Fibroblast of peridontal ligament (primary cell): Measurements from ENCODE around the gene CLIC4.
A peak's percentile ranks its signal among the peaks of the same experiment; 100 is the strongest.
"Not testable (repeated sequence)": the region's sequence is repeated elsewhere in the genome, so short reads cannot be mapped to it uniquely, and the experiment has no call there.

Experiments used
- DNase-seq: peaks from one replicate; pipeline ENCODE4 v3.0.0-alpha.2; 2010; ENCODE audit errors: extremely low read depth

CLIC4 gene

DNA sequence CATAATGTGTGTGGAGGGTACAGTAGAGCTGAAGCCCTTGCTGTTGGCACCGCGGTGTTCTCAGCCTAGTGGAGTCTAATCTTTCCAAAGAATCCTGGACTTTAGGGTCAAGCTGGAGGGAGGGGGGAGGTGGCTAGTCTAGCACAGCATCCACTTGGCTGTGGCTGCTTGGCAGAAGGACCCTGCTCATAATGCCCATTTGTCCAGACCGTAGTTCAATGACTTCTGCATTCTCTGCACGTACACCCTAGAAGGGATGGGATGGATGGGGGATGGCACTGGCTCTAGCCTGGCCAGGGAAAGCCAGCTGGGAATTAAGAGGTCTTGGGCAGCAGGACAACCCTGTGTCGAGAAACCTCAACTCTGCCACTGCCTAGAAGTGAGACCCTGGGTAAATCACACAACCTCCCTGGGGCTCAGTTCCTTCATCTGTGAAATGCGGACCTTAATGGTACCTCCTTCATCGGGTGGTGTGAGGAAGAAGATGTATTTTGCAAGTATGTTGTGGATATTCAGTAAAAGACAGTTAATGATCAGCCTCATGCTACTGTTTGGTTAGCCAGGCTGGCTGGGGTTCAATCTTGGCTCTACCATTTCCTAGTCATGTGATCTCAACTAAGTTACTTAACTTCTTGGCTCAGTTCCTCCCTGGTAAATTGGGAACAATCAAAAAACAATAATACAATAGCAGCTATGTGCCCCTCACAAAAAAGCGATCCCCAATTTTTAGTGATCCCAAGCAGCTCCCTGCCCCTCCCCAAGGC, 27.2 kb upstream of the CLIC4 start:
- no peak for DNase-seq

- DNase-seq: peak; percentile 41
These were observed 25.1 kb upstream of the CLIC4 start for GRCh38 chr1:24720152-24720551.

DNA sequence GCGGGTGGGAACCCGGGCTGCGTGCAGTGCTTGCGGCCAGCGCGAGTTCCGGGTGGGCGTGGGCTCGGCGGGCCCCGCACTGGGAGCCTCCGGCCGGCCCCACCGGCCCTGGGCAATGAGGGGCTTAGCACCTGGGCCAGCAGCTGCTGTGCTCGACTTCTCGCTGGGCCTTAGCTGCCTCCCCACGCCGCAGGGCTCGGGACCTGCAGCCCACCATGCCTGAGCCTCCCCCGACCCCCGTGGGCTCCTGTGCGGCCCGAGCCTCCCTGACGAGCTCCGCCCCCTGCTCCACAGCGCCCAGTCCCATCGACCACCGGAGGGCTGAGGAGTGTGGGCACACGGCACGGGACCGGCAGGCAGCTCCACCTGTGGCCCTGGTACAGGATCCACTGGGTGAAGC, 23.7 kb upstream of the CLIC4 start:
- DNase-seq: no peak

GRCh38 chr1:24722073-24723035, 22.9 kb upstream of the CLIC4 start:
- DNase-seq: peak; percentile 58

DNA sequence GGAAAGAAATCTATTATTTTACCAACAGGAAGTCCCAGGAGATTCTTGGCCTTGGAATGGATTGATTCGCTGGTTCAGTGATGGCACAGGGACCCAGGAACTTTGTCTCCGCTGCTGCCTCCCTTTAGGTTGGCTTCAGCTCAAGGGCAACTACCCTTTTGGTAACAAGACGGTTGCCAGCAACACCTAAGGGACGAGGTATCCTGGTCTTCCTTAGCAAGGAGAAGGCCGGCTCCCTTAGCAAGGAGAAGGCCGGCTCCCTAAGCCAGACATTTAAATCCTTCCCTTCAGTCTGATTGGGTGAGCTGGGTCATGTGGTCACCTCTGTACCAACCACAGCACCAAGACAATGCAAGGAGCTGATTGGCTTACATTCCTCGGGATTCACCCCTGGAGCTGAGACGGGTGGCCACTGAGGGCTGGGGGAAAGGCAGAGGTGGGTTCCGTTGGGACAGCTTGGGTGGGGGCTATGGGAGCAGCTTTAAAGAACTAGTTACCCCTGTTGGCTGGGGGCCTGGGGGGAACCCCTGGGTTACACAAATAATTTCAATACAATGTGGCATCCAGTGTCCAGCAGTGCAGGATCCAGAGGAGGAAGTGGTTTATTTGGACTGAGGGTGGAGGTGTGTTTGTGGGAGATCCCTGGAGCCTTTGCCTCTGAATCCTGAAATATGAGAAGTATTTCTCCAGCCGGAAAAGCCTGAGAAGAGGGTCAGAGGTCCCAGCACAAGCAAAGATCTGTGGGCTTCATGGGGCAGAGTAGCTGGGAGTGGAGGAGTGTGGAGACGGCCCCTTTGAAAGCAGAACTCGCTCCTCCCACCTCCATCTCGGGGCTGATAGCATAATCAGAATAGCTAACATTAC, 20.7 kb upstream of the CLIC4 start:
- peak; percentile 81 for DNase-seq

- DNase-seq: no peak
These were observed 20.0 kb upstream of the CLIC4 start for GRCh38 chr1:24725209-24725651.

GRCh38 chr1:24726741-24727140, 18.5 kb upstream of the CLIC4 start:
- DNase-seq: no peak

GRCh38 chr1:24727501-24728216, 17.6 kb upstream of the CLIC4 start:
- peak; percentile 81 for DNase-seq

DNA sequence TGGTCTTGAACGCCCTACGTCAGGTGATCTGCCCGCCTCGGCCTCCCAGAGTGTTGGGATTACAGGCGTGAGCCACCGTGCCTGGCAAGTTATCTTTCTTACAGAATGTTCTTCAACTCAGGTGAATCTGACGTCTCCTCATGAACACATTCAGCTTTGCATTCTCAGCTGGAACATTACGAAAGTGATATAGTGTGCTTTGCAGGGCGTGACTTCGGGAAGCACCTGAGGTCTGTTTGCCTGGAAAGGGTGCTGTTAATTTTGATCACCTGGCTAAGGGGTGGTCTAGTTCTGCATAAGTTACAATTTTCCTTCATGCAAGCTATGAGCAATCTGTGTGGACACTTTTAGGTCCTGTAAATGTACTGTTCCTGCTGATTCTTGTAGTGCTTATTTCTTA, 16.3 kb upstream of the CLIC4 start:
- no peak for DNase-seq

- no peak for DNase-seq
These were observed 12.9 kb upstream of the CLIC4 start for GRCh38 chr1:24732186-24732885.

DNA sequence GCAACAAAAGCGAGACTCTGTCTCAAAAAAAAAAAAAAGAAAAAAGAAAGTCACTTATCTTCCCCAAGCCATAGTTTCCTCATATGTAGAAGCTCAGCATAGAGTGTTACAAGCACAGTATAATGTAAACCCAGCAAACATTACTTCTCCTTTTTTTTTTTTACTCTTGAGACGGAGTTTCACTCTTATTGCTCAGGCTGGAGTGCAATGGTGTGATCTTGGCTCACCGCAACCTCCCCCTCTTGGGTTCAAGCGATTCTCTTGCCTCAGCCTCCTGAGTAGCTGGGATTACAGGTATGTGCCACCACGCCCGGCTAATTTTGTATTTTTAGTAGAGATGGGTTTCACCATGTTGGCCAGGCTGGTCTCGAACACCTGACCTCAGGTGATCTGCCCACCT, 11.9 kb upstream of the CLIC4 start:
- not testable (repeated sequence) for DNase-seq

DNA sequence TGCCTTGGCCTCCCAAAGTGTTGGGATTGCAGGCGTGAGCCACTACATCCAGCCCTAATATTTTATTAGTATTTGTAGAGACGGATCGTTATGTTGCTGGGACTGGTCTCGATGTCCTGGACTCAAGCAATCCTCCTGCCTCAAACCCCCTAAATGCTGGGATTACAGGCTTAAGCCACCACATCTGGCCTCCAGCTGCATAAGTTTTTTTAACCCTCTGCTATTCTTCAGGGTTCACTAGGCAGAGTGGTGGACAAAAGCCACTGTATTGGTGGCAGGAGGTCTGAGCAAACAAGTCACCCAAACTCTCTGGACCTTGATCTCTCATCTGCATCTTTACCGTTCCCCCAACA, 10.1 kb upstream of the CLIC4 start:
- DNase-seq: no peak

DNA sequence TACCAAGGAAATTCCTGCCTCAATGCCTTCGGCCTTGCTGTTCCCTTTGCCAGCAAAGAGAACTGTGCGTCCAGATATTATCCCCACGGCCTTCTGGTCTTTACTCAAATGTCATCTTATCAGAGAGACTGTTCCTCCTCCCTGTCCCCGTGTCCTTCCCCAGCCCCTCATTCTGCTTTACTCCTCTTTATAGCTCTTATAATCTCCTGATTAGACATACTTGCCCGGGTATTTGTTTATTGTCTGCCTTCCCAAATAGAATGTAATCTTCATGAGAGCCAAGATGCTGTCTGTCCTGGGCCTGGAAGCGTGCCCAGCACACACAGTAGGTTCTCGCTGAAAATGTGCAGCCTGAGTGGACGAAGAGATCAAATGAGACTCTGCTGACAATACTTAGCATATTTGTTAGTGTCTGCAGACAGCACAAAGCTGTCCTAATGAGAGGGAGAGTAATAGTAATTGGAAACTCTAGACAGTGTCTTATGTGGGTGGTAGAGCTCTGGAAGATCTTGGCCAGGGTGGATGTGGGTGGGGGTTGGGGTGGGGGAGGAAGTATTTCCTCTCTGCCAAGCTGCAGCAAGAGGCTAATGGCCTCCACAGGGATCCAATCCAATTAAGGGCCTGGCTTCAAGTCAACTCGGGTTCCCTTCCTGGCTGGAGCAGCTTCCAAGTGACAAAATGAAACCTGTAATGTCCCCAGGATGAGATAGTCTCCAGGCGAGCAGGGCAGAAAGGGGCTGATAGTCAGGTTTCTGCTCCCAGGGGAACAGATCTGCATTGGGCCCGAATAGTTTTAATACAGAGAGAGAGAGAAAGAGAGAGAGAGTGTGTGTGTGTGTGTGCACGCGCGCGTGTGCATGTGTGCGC, 9.5 kb upstream of the CLIC4 start:
- DNase-seq: peak; percentile 43

DNA sequence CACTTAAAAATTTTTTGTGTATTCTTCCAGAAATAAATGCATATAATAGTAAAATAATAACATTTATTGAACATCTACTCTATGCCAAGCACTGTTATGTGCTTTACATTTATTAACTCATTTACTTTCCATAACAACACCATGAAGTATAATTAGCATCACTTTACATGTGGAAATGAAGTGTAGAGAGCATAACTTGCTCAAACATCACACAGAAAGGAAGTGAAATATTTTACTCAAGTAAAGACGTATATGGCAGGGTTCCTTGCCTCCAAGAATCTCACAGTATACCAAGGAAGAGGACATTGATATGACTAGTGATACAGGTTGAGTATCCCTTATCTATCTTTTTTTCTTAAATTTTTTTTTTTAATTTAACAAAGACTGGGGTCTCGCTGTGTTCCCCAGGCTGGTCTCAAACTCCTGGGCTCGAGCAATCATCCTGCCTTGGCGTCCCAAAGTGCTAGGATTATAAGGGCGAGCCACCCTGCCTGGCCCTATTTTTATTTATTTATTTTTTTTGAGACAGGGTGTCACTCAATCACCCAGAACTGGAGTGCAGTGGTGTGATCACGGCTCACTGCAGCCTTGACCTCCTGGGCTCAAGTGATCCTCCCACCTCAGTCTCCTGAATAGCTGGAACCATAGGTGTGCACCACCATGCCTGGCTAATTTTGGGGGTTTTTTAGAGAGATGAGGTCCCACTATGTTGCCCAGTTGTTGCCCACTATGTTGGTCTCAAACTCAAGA, 7.7 kb upstream of the CLIC4 start:
- DNase-seq: no peak

DNA sequence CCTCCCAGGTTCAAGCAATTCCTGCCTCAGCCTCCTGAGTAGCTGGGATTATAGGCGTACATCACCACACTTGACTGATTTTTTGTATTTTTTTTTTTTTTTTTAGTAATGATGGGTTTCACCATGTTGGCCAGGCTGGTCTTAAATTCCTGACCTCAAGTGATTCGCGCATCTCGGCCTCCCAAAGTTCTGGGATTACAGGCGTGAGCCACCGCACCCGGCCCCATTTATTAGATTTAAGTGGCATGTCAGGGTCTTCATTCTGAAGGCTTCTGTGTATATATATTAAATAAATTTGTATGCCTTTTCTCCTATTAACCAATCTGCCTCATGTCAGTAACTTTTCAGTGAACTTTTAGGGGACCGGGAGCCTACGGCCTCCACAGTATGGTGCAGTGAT, 6.0 kb upstream of the CLIC4 start:
- DNase-seq: no peak

DNA sequence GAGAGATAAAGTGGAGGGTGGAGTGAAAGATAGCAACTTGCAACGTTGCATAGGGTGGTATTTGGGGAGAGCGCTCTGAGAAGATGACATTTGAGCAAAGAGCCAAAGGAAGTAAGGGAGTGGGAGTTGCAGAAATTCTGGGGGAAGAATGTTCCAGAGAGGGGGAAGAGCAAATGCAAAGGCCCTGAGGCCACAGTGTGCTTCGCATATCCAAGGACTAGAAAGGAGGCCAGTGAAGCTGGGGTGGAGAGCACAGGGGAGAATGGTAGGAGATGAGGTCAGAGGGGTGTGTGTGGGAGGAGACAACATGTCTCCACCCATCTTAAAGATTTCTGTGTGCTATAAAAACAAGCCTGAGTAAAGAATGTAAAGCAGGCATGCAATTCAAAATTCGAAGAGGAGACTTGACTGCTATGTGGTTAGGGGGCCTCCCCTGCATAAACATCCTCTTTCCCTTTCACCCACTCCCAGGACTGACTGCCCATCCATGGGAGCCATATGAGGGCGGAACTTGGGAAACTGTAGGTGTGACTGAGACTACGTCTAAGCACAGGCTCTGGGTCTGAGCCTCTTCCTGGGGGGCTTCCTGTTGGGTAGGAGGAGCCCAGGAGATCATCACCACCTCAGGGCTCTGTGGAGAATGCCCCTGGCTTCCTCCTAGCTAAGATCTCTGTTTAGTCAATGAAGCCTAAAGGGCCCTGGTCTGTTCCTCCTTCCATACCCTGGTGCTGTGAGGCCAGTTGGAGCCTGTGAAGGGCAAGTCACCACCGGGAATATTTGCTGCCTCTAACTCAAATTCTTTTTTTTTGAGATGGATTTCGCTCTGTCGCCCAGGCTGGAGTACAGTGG, 2.9 kb upstream of the CLIC4 start:
- DNase-seq: peak; percentile 46

- peak; percentile 82 for DNase-seq
These were observed 1.6 kb upstream of the CLIC4 start for GRCh38 chr1:24743404-24744211.
